ENCODE measurements around the gene CEP131.

Gene CEP131

GRCh38 chr17:81246679-81247338 is 24.0 kb upstream of the CEP131 start:
- Mint-ChIP-seq H3K27ac (peak overlapping the region; percentile 58), H3K4me1 (peaks cover 5% of the 10 kb centered on the region), H3K36me3 (peaks cover 20% of the 10 kb centered on the region), H3K9me3 (no peaks in the 10 kb centered on the region), H3K27me3 (no peaks in the 10 kb centered on the region), H3K4me3 (no peak overlapping the region)
- CTCF ChIA-PET: no interaction called here
- DNase-seq: no peak

GRCh38 chr17:81246343-81246670 is 23.5 kb upstream of the CEP131 start:
- H3K27me3 Mint-ChIP-seq: no peaks in the 10 kb centered on the region
- H3K4me1 Mint-ChIP-seq: peaks cover 10% of the 10 kb centered on the region
- no peak overlapping the region for H3K27ac Mint-ChIP-seq
- CTCF ChIA-PET: no interaction called here
- DNase-seq: no peak
- H3K4me3 Mint-ChIP-seq: no peak overlapping the region
- H3K36me3 Mint-ChIP-seq: peaks cover 20% of the 10 kb centered on the region
- no peaks in the 10 kb centered on the region for H3K9me3 Mint-ChIP-seq

- no peak for DNase-seq
- CTCF ChIA-PET: no interaction called here
Observed at GRCh38 chr17:81245665-81246342, 23.0 kb upstream of the CEP131 start.

GRCh38 chr17:81245024-81245664 is 22.4 kb upstream of the CEP131 start:
- peaks cover 18% of the 10 kb centered on the region for H3K36me3 Mint-ChIP-seq
- no peak overlapping the region for H3K27ac Mint-ChIP-seq
- no peaks in the 10 kb centered on the region for H3K27me3 Mint-ChIP-seq
- no peak for DNase-seq
- CTCF ChIA-PET: no interaction called here
- H3K9me3 Mint-ChIP-seq: no peaks in the 10 kb centered on the region
- peaks cover 21% of the 10 kb centered on the region for H3K4me1 Mint-ChIP-seq
- no peak overlapping the region for H3K4me3 Mint-ChIP-seq

More at GRCh38 chr17:81245665-81246342, 23.0 kb upstream of the CEP131 start:
- Mint-ChIP-seq H3K27me3 (no peaks in the 10 kb centered on the region), H3K4me1 (peaks cover 15% of the 10 kb centered on the region), H3K9me3 (no peaks in the 10 kb centered on the region), H3K4me3 (no peak overlapping the region), H3K27ac (no peak overlapping the region), H3K36me3 (peaks cover 19% of the 10 kb centered on the region)

GRCh38 chr17:81244358-81245023 is 21.7 kb upstream of the CEP131 start:
- peaks cover 16% of the 10 kb centered on the region for H3K36me3 Mint-ChIP-seq
- no peak overlapping the region for H3K4me3 Mint-ChIP-seq
- H3K27ac Mint-ChIP-seq: peak overlapping the region; percentile 60
- H3K27me3 Mint-ChIP-seq: no peaks in the 10 kb centered on the region
- DNase-seq: no peak
- H3K4me1 Mint-ChIP-seq: peaks cover 23% of the 10 kb centered on the region
- no peaks in the 10 kb centered on the region for H3K9me3 Mint-ChIP-seq
- CTCF ChIA-PET: no interaction called here

GRCh38 chr17:81243333-81243664 is 20.5 kb upstream of the CEP131 start:
- no peak overlapping the region for H3K4me3 Mint-ChIP-seq
- peaks cover 17% of the 10 kb centered on the region for H3K36me3 Mint-ChIP-seq
- H3K9me3 Mint-ChIP-seq: no peaks in the 10 kb centered on the region
- DNase-seq: no peak
- H3K27me3 Mint-ChIP-seq: no peaks in the 10 kb centered on the region
- H3K27ac Mint-ChIP-seq: no peak overlapping the region
- CTCF ChIA-PET: no interaction called here
- H3K4me1 Mint-ChIP-seq: peaks cover 26% of the 10 kb centered on the region

- Mint-ChIP-seq H3K27me3 (no peaks in the 10 kb centered on the region), H3K4me1 (peaks cover 31% of the 10 kb centered on the region), H3K36me3 (peaks cover 16% of the 10 kb centered on the region), H3K9me3 (no peaks in the 10 kb centered on the region), H3K4me3 (peak overlapping the region; percentile 50), H3K27ac (peak overlapping the region; percentile 62)
- no peak for DNase-seq
- CTCF ChIA-PET: interaction anchor here (1.3 kb wide), 1 partner anchor 100 kb away, joined by 8 read pairs; no protein-coding TSS in a partner anchor
Observed at GRCh38 chr17:81242421-81243332, 19.9 kb upstream of the CEP131 start.

GRCh38 chr17:81241648-81242420 is 19.1 kb upstream of the CEP131 start:
- DNase-seq: peak; percentile 77
- H3K36me3 Mint-ChIP-seq: peaks cover 16% of the 10 kb centered on the region
- peak overlapping the region; percentile 50 for H3K4me3 Mint-ChIP-seq
- H3K4me1 Mint-ChIP-seq: peaks cover 39% of the 10 kb centered on the region
- CTCF ChIA-PET: interaction anchor here (1.3 kb wide), 1 partner anchor 99 kb away, joined by 8 read pairs; no protein-coding TSS in a partner anchor
- peak overlapping the region; percentile 62 for H3K27ac Mint-ChIP-seq
- no peaks in the 10 kb centered on the region for H3K27me3 Mint-ChIP-seq
- no peaks in the 10 kb centered on the region for H3K9me3 Mint-ChIP-seq

GRCh38 chr17:81241203-81241602 is 18.4 kb upstream of the CEP131 start:
- Mint-ChIP-seq H3K27ac (peak overlapping the region; percentile 13), H3K36me3 (peaks cover 14% of the 10 kb centered on the region), H3K9me3 (no peaks in the 10 kb centered on the region), H3K4me1 (peaks cover 40% of the 10 kb centered on the region), H3K27me3 (no peaks in the 10 kb centered on the region), H3K4me3 (peak overlapping the region; percentile 96)
- CTCF ChIA-PET: interaction anchor here (1.6 kb wide), 1 partner anchor 12 kb away, joined by 3 read pairs; no protein-coding TSS in a partner anchor
- DNase-seq: no peak

- H3K4me3 Mint-ChIP-seq: peak overlapping the region; percentile 96
- H3K4me1 Mint-ChIP-seq: peaks cover 40% of the 10 kb centered on the region
- no peaks in the 10 kb centered on the region for H3K9me3 Mint-ChIP-seq
- DNase-seq: no peak
- H3K27me3 Mint-ChIP-seq: no peaks in the 10 kb centered on the region
- H3K27ac Mint-ChIP-seq: peak overlapping the region; percentile 13
- CTCF ChIA-PET: interaction anchor here (0.6 to 1.6 kb wide), 2 partner anchors 12 to 98 kb away, joined by 3 read pairs; no protein-coding TSS in a partner anchor
- H3K36me3 Mint-ChIP-seq: peaks cover 14% of the 10 kb centered on the region
Observed at GRCh38 chr17:81240761-81241160, 18.0 kb upstream of the CEP131 start.

GRCh38 chr17:81239714-81240555 is 17.2 kb upstream of the CEP131 start:
- DNase-seq: peak; percentile 57
- peak overlapping the region; percentile 96 for H3K4me3 Mint-ChIP-seq

More at GRCh38 chr17:81239714-81240555, 17.2 kb upstream of the CEP131 start:
- H3K27ac Mint-ChIP-seq: peak overlapping the region; percentile 92
- H3K9me3 Mint-ChIP-seq: no peaks in the 10 kb centered on the region
- peaks cover 41% of the 10 kb centered on the region for H3K4me1 Mint-ChIP-seq
- peaks cover 15% of the 10 kb centered on the region for H3K36me3 Mint-ChIP-seq
- no peaks in the 10 kb centered on the region for H3K27me3 Mint-ChIP-seq
- CTCF ChIA-PET: interaction anchor here (0.6 to 1.6 kb wide), 5 partner anchors 13 to 146 kb away, joined by 3 to 6 read pairs (median 3); no protein-coding TSS in a partner anchor

All from activated naive CD4-positive, alpha-beta T cell treated with anti-CD3 and anti-CD28 coated beads, Interleukin-2, amount 10 ng/mL, durations not matched to agents 7 days and 5 days (primary cell).